Retinal pigment epithelial cell (primary cell): ENCODE data around the gene RAB43.

Experiments
- DNase-seq: peaks from one replicate; pipeline ENCODE4 v3.0.0-alpha.2; 2010; ENCODE audit warnings: low read depth
- H3K4me3 ChIP-seq: 2 replicates; pipeline ENCODE4 v1.5.1; 2011; ENCODE audit warnings: mild to moderate bottlenecking, low read length, control low read depth, moderate library complexity
- CTCF ChIP-seq: conservative IDR thresholded peaks from 2 replicates; pipeline ENCODE4 v1.5.1; 2011; ENCODE audit warnings: low read depth, low read length, control low read depth, inconsistent platforms

Gene RAB43

GRCh38 chr3:129038121-129038855 is 83.3 kb downstream of the RAB43 start:
- no peak for TF ChIP-seq CTCF

More at GRCh38 chr3:129038121-129038855, 83.3 kb downstream of the RAB43 start:
- H3K4me3 ChIP-seq = no peak overlapping the region
- no peak for DNase-seq
